ENCODE data around the gene CARD9.

GRCh38 chr9:136397643-136398042 is 24.2 kb upstream of the CARD9 start:
- no peak for TF ChIP-seq CTCF (conservative IDR thresholded peaks at IDR 0.05)
- TF ChIP-seq EZH2 (IDR thresholded peaks at IDR 0.05; ENCODE audit: low read depth): no peak

All from PC-9 (cell line).